Measurements from ENCODE around the gene NPAS1.

The NPAS1 gene

GRCh38 chr19:46985542-46986415, 33.9 kb upstream of the NPAS1 start:
- Histone ChIP-seq H3K4me3 (ENCODE audit: low read length in 2 of 2) (no peak overlapping the region), H3K27me3 (ENCODE audit: control insufficient read depth in 3 of 3, insufficient read depth in 3 of 3, low read depth in 1 of 3, low read length in 3 of 3) (no peaks in the 10 kb centered on the region), H3K36me3 (replicated peaks in 1 of 2; ENCODE audit: control insufficient read depth in 2 of 2, insufficient read depth in 2 of 2, low read length in 2 of 2) (peaks cover 23 to 52% of the 10 kb centered on the region in 2 donors), H3K79me1 (ENCODE audit: low read depth, low read length) (peaks cover 6% of the 10 kb centered on the region), H3K4ac (ENCODE audit: low read length) (no peak overlapping the region), H3K27ac (replicated peaks; ENCODE audit: low read length) (no peak overlapping the region), H2AK5ac (ENCODE audit: low read depth, low read length) (no peak overlapping the region), H2BK120ac (ENCODE audit: low read depth, low read length) (no peak overlapping the region), H4K91ac (ENCODE audit: low read depth, low read length, poor library complexity) (no peak overlapping the region), H3K4me2 (ENCODE audit: insufficient read depth, low read length, poor library complexity, severe bottlenecking) (no peak overlapping the region), H3K18ac (ENCODE audit: low read length) (no peak overlapping the region), H2BK15ac (ENCODE audit: low read length) (no peak overlapping the region), H3K4me1 (ENCODE audit: control insufficient read depth in 2 of 2, insufficient read depth in 1 of 2, low read depth in 1 of 2, low read length in 2 of 2) (peaks cover 0 to 2% of the 10 kb centered on the region in 2 donors), H2AFZ (ENCODE audit: low read length) (no peak overlapping the region), H3K9ac (ENCODE audit: low read depth, low read length, poor library complexity) (no peak overlapping the region), H3K9me3 (replicated peaks in 1 of 2; ENCODE audit: control insufficient read depth in 2 of 2, insufficient read depth in 1 of 2, low read depth in 1 of 2, low read length in 2 of 2) (no peaks in the 10 kb centered on the region), H2BK5ac (ENCODE audit: low read length) (no peak overlapping the region), H3K14ac (ENCODE audit: low read length) (no peak overlapping the region), H3K23ac (ENCODE audit: low read depth, low read length, poor library complexity) (no peak overlapping the region), H4K8ac (ENCODE audit: low read depth, low read length) (no peak overlapping the region), H2BK12ac (ENCODE audit: low read length) (no peak overlapping the region)
- WGBS, 2 donors (ENCODE audit: extremely low coverage in 2 of 2, insufficient read length in 2 of 2, insufficient replicate concordance in 1 of 2) = no CpG with 5 or more reads among the region's 14 CpGs
- DNase-seq (ENCODE audit: low spot score) = no peak

- Histone ChIP-seq H3K27ac (replicated peaks; ENCODE audit: low read length) (no peak overlapping the region), H2AK5ac (ENCODE audit: low read depth, low read length) (no peak overlapping the region), H3K36me3 (replicated peaks in 1 of 2; ENCODE audit: control insufficient read depth in 2 of 2, insufficient read depth in 2 of 2, low read length in 2 of 2) (peaks cover 42 to 77% of the 10 kb centered on the region in 2 donors), H3K18ac (ENCODE audit: low read length) (no peak overlapping the region), H3K23ac (ENCODE audit: low read depth, low read length, poor library complexity) (no peak overlapping the region), H4K8ac (ENCODE audit: low read depth, low read length) (no peak overlapping the region), H2BK12ac (ENCODE audit: low read length) (no peak overlapping the region), H2AFZ (ENCODE audit: low read length) (no peak overlapping the region), H3K79me1 (ENCODE audit: low read depth, low read length) (peaks cover 14% of the 10 kb centered on the region), H2BK120ac (ENCODE audit: low read depth, low read length) (no peak overlapping the region), H3K9ac (ENCODE audit: low read depth, low read length, poor library complexity) (peak overlapping the region; percentile 1), H2BK15ac (ENCODE audit: low read length) (no peak overlapping the region), H3K4me1 (ENCODE audit: control insufficient read depth in 2 of 2, insufficient read depth in 1 of 2, low read depth in 1 of 2, low read length in 2 of 2) (peaks cover 4 to 11% of the 10 kb centered on the region in 2 donors), H2BK5ac (ENCODE audit: low read length) (no peak overlapping the region), H3K4me3 (ENCODE audit: low read length in 2 of 2) (no peak overlapping the region), H3K4me2 (ENCODE audit: insufficient read depth, low read length, poor library complexity, severe bottlenecking) (no peak overlapping the region), H3K27me3 (ENCODE audit: control insufficient read depth in 3 of 3, insufficient read depth in 3 of 3, low read depth in 1 of 3, low read length in 3 of 3) (no peaks in the 10 kb centered on the region), H3K9me3 (replicated peaks in 1 of 2; ENCODE audit: control insufficient read depth in 2 of 2, insufficient read depth in 1 of 2, low read depth in 1 of 2, low read length in 2 of 2) (no peaks in the 10 kb centered on the region), H3K4ac (ENCODE audit: low read length) (no peak overlapping the region), H4K91ac (ENCODE audit: low read depth, low read length, poor library complexity) (no peak overlapping the region), H3K14ac (ENCODE audit: low read length) (no peak overlapping the region)
- no CpG with 5 or more reads among the region's 14 CpGs for WGBS, 2 donors (ENCODE audit: extremely low coverage in 2 of 2, insufficient read length in 2 of 2, insufficient replicate concordance in 1 of 2)
- no peak for DNase-seq (ENCODE audit: low spot score)
Measured at GRCh38 chr19:46988614-46989230, 30.9 kb upstream of the NPAS1 start.

- peaks cover 53 to 86% of the 10 kb centered on the region in 2 donors for H3K36me3 ChIP-seq (replicated peaks in 1 of 2; ENCODE audit: control insufficient read depth in 2 of 2, insufficient read depth in 2 of 2, low read length in 2 of 2)
- no CpG with 5 or more reads among the region's 19 CpGs for WGBS, 2 donors (ENCODE audit: extremely low coverage in 2 of 2, insufficient read length in 2 of 2, insufficient replicate concordance in 1 of 2)
- H3K4ac ChIP-seq (ENCODE audit: low read length) = no peak overlapping the region
- peak; percentile 76 for DNase-seq (ENCODE audit: low spot score)
- H3K79me1 ChIP-seq (ENCODE audit: low read depth, low read length) = peaks cover 8% of the 10 kb centered on the region
- no peak overlapping the region for H4K91ac ChIP-seq (ENCODE audit: low read depth, low read length, poor library complexity)
- peak overlapping the region; percentile 73 for H3K18ac ChIP-seq (ENCODE audit: low read length)
- peak overlapping the region; percentile 23 for H2AFZ ChIP-seq (ENCODE audit: low read length)
- peak overlapping the region; percentile 17 for H3K27ac ChIP-seq (replicated peaks; ENCODE audit: low read length)
- peak overlapping the region; percentile 67 for H3K9ac ChIP-seq (ENCODE audit: low read depth, low read length, poor library complexity)
- H3K9me3 ChIP-seq (replicated peaks in 1 of 2; ENCODE audit: control insufficient read depth in 2 of 2, insufficient read depth in 1 of 2, low read depth in 1 of 2, low read length in 2 of 2) = no peaks in the 10 kb centered on the region
- no peak overlapping the region for H3K4me3 ChIP-seq (ENCODE audit: low read length in 2 of 2)
- H2BK5ac ChIP-seq (ENCODE audit: low read length) = no peak overlapping the region
- H3K23ac ChIP-seq (ENCODE audit: low read depth, low read length, poor library complexity) = no peak overlapping the region
- H2BK120ac ChIP-seq (ENCODE audit: low read depth, low read length) = no peak overlapping the region
- H2BK12ac ChIP-seq (ENCODE audit: low read length) = no peak overlapping the region
- H3K14ac ChIP-seq (ENCODE audit: low read length) = no peak overlapping the region
- peak overlapping the region; percentile 30 for H2AK5ac ChIP-seq (ENCODE audit: low read depth, low read length)
- no peak overlapping the region for H4K8ac ChIP-seq (ENCODE audit: low read depth, low read length)
- no peak overlapping the region for H2BK15ac ChIP-seq (ENCODE audit: low read length)
- no peak overlapping the region for H3K4me2 ChIP-seq (ENCODE audit: insufficient read depth, low read length, poor library complexity, severe bottlenecking)
- H3K4me1 ChIP-seq (ENCODE audit: control insufficient read depth in 2 of 2, insufficient read depth in 1 of 2, low read depth in 1 of 2, low read length in 2 of 2) = peaks cover 11 to 13% of the 10 kb centered on the region in 2 donors
- H3K27me3 ChIP-seq (ENCODE audit: control insufficient read depth in 3 of 3, insufficient read depth in 3 of 3, low read depth in 1 of 3, low read length in 3 of 3) = no peaks in the 10 kb centered on the region
Measured at GRCh38 chr19:46990991-46991676, 28.5 kb upstream of the NPAS1 start.

All from neuronal stem cell (in vitro differentiated cells).